SW 1271 (cell line): ENCODE data around the gene LTBP3.
"Not testable (repeated sequence)": the region's sequence is repeated elsewhere in the genome, so short reads cannot be mapped to it uniquely, and the experiment has no call there.

Experiments
- DNase-seq, 2 experiments: peaks; one replicate each; lab custom pipeline; 2025; lab: John Stamatoyannopoulos, UW

LTBP3 gene

GRCh38 chr11:65536412-65537295, 21.5 kb downstream of the LTBP3 start:
- no peak for DNase-seq

- no peak for DNase-seq
Measured at GRCh38 chr11:65535102-65535501, 23.1 kb downstream of the LTBP3 start.

DNA sequence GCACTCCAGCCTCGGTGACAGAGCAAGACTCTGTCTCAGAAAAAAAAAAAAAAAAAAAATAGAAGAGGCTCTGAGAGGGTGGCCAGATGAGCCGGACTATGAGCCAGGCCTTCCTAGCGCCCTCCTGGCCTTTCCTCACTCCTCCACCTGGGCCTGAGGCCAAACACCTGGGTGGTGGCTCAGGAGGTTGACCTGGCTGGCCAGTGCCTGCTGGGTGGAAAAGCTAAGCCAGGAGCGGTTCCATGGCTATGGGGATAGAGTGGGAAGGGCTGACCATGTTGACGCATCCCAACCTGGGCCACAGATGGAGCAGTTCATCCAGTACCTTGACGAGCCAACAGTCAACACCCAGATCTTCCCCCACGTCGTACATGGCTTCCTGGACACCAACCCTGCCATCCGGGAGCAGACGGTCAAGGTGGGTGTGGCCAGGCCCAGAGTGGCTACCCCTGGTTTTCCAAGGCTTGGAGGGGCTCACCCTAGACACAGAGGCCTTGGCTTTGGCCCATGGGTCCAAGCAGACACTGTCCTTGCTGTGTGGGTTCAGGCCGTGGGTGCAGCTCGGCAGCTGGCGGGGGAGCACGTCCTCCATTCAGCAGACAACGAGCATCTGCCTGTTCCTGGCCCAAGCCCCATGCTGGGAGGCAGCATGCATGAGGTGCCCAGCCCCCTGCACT, 25.6 kb downstream of the LTBP3 start:
- DNase-seq, result no peak

DNA sequence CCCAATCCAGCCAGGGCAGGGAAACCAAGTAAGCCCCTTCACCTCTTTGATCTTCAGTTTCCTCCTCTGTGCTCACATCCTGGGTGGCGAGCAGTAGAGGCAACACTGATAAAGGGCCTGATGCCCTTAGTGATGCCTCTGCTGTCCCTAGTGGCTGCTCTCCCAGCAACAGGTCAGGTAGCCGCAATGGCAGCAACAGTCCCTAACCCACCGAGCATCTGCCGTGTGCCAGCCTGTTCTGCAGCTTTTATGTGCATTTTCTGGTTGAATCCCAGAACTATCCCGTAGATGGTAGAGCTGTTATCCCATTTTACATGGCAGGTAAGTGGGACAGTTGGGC, 28.0 kb downstream of the LTBP3 start:
- peak in 1 of 2 experiments; percentile 16 for DNase-seq

DNA sequence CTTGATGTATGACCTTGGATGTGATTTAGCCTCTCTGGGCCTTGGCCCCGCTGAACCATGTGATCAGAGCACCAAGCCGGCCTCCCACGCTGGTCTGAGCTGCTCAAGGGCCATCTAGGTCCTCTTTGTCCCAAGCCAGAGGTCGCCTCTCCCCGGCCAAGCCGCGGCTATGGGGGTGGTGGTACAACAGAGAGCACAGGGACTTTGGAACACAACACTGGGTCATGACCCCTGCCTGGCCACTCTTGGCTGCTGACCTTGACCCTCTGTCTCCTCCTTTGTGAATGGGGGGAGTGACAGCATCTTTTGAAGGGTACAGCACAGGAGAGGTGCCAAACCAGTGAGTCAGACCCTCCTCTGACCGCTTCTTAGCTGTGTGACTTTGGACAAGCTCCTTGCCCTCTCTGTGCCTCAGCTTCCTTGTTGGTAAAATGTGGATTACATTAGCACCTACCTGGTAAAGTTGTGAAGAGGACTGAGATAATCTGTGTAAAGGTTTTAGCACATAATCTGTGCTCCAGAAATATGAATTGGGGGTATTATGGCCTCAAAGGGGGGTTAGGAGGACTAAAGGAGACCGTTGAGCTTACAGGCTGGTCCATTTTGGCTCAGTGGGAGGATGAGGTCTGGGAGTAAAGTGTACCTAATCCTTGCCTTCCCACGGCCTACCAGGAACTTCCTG, 28.5 kb downstream of the LTBP3 start:
- no peak for DNase-seq

- DNase-seq, result no peak
Measured at GRCh38 chr11:65528819-65529350, 29.3 kb downstream of the LTBP3 start.

DNA sequence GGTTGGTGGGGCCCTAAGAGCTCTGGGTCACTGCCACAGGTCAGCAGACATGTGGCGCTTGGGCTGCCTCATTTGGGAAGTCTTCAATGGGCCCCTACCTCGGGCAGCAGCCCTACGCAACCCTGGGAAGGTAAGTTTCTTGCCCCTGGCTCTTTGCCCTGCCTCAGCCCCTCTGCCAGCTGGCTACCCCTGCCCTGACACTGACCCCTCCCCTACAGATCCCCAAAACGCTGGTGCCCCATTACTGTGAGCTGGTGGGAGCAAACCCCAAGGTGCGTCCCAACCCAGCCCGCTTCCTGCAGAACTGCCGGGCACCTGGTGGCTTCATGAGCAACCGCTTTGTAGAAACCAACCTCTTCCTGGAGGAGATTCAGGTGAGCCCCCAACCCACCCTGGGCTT, 31.4 kb downstream of the LTBP3 start:
- DNase-seq, result no peak

GRCh38 chr11:65525546-65526480, 32.3 kb downstream of the LTBP3 start:
- DNase-seq, result no peak

DNA sequence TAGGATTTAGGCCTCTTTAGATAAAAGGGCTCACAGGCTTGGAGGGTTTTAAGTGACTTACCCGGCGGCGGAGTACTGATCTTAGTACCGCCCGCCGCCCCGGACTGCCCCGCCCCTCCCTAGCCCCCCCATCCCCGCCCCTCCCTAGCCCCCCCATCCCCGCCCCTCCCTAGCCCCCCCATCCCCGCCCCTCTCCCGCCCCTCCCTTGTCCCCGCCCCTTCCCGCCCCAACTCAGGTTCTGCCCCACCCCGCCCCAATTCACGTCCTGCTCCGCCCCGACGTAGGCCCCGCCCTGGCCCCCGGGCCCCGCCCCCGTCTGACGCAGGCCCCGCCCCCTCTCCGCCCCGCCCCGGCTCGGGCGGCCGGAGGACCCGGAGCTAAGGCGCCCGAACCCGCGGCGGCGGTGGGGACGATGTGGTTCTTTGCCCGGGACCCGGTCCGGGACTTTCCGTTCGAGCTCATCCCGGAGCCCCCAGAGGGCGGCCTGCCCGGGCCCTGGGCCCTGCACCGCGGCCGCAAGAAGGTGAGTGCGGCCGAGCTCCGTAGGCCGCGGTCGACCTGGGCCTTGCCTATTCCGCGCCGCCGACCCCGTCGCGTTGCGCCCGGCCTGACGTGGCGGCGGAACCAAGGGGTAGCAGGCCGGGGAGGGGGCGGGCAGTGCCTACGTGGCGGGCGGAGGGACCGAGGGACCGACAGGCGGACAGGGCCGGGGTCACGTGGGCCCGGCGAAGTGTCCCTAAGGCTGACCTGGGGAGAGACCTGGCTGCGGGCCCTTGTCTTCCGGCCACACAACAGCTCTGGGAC, 33.2 kb downstream of the LTBP3 start, which contains the start of gene SCYL1:
Gene SCYL1 (plus strand): TSS at position 343 of the 805 bp plus-strand sequence. CDS start 71 bp downstream, at position 414.
- peak in 1 of 2 experiments; percentile 52 for DNase-seq

DNA sequence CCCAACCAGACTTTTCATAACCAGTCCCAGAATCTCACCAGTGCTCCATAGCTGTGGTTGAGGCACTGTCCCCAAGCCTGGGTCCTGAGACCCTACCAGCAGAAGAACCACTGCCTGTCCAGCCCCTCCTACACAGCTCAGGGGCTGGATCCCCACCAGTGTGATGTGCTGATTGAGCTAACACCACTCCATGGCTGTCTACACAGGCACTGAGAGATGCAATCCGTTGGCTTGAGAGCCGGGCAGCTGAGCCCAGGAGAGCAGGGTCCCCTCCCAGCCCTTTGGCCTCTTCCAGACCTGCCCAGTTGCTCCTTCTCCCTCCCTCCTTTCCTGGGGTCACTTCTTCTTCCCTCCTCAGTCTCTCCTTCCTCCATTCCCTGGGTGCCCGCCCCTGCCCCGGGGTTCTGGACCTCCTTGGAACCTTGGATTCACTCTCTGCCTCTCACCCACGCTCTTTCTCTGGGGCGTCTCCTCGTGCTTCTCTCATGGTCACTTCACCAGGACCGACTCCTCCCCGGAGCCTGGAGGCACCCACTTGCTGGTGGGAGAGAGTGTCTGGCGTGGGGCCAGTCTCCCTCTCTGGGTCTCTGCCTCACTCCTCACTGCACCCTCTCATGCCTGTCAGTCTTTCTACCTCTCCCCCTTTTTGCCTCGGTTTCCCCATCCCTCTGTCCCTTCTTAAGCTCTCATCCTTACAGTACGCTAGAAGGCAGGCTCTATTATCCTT, 34.0 kb downstream of the LTBP3 start:
- no peak for DNase-seq

DNA sequence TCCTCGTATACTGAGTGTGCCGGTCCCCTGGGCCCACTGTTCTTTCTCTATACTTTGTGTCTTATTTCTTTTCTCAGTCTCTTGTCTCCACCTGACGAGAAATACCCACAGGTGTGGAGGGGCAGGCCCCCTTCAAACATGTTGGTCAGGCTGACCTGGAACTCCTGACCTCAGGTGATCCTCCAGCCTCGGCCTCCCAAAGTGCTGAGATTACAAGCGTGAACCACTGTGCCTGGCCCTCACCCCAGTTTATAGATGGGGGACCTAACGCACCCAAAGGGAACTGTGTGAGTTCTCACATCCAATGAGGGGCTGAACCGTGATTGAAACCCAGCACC, 34.6 kb downstream of the LTBP3 start:
- DNase-seq, result not testable (repeated sequence)

DNA sequence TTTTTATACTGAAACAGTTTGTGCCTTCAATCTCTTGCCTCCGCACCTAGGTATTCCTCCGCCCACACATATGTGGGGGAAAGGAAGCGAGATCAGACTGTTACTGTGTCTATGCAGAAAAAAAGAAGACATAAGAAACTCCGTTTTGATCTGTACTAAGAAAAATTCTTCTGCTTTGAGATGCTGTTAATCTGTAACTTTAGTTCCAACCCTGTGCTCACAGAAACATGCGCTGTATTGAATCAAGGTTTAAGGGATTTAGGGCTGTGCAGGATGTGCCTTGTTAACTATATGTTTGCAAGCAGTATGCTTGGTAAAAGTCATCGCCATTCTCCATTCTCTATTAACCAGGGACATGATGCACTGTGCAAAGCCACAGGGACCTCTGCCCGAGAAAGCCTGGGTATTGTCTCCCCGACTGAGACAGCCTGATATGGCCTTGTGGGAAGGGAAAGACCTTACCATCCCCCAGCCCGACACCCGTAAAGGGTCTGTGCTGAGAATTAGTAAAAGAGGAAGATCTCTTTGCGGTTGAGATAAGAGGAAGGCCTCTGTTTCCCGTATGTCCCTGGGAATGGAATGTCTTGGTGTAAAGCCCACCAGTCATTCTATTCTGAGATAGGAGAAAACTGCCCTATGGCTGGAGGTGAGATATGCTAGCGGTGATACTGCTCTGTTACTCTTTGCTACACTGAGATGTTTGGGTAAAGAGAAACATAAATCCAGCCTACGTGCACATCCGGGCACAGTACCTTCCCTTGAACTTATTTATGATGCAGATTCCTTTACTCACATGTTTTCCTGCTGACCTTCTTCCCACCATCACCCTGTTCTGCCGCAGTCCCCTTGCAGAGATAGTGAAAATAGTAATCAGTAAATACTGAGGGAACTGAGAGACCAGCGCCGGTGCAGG, 35.2 kb downstream of the LTBP3 start:
- not testable (repeated sequence) for DNase-seq

DNA sequence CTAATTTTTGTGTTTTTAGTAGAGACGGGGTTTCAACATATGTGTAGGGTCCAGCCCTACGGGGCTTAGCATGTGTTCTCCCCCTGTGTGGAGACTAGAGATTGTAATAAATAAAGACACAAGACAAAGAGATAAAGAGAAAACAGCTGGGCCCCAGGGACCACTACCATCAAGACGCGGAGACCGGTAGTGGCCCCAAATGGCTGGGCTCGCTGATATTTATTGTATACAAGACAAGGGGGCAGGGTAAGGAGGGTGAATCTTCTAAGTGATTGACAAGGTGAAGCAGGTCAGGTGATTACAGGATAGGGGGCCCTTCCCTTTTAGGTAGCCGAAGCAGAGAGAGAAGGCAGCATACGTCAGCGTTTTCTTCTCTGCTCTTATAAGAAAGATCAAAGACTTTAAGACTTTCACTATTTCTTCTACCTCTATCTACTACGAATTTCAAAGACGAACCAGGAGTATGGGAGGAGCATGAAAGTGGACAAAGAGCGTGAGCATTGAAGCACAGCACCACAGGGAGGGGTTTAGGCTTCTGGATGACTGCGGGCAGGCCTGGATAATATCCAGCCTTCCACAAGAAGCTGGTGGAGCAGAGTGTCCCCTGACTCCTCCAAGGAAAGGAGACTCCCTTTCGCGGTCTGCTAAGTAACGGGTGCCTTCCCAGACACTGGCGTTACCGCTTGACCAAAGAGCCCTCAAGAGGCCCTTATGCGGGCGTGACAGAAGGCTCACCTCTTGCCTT, 36.2 kb downstream of the LTBP3 start:
- DNase-seq, result not testable (repeated sequence)

DNA sequence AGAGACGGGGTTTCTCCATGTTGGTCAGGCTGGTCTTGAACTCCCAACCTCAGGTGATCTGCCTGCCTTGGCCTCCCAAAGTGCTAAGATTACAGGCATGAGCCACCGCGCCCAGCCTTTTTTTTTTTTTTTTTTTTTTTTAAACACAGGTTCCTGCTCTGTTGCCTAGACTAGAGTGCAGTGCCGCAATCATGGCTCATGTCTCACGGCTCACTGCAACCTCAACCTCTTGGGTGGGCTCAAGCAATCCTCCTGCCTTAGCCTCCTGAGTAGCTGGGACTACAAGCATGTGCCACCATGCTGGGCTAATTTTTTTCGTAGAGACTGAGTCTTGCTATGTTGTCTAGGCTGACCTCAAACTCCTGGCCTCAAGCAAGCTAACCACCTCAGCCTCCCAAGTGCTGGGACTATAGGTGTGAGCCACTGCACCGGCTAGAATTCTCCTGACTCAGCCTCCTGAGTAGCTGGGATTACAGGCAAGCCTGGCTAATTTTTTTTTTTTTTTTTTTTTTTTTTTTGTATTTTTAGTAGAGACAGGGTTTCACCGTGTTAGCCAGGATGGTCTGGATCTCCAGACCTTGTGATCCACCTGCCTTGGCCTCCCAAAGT, 39.1 kb downstream of the LTBP3 start:
- not testable (repeated sequence) for DNase-seq

DNA sequence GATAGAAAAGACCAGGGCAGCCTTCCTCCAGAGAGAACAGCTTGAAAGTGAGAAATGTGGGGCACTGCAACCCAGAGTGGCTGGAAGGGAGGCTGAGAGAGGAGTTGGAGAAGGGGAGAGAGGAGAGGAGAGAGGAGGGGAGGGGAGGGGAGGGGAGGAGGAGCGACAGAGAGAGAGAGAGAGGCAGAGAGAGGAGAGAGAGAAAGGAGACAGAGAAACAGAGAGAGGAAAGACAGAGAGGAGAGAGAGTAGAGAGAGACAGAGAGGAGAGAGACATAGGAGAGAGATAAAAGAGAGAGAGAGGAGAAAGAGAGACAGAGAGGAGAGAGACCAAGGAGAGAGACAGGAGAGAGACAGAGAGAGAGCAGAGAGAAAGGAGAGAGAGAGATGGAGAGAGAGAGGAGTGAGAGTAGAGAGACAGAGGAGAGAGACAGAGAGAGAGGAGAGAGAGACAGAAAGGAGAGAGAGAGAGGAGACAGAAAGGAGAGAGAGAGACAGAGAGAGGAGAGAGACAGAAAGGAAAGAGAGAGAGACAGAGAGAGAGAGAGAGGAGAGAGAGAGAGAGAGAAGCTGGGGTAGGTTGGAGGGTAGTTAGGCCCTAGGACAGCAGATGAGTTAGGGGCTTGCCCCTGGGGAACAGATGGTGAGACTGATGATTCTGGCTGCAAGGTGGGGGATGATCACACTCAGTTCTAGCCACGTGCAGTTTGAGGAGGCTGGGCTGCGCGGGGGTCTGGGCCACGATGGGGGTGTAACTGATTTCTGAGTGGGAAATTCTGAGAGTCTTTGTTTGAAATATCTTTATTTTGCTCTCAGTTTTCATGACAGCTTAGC, 41.8 kb downstream of the LTBP3 start:
- DNase-seq, result no peak

GRCh38 chr11:65512311-65512710, 45.8 kb downstream of the LTBP3 start:
- DNase-seq, result not testable (repeated sequence)
